ENCODE results near the gene CUX1.

DNA sequence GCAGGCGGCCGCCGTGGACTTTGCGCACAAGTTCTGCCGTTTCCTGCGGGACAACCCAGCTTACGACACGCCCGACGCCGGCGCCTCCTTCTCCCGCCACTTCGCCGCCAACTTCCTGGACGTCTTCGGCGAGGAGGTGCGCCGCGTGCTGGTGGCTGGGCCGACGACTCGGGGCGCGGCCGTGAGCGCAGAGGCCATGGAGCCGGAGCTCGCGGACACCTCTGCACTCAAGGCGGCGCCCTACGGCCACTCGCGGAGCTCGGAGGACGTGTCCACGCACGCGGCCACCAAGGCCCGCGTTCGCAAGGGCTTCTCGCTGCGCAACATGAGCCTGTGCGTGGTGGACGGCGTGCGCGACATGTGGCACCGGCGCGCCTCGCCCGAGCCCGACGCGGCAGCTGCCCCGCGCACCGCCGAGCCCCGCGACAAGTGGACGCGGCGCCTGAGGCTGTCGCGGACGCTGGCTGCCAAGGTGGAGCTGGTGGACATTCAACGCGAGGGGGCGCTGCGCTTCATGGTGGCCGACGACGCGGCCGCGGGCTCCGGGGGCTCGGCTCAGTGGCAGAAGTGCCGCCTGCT is 483.3 kb downstream of the CUX1 start:
- TF ChIP-seq, protein P1, sequence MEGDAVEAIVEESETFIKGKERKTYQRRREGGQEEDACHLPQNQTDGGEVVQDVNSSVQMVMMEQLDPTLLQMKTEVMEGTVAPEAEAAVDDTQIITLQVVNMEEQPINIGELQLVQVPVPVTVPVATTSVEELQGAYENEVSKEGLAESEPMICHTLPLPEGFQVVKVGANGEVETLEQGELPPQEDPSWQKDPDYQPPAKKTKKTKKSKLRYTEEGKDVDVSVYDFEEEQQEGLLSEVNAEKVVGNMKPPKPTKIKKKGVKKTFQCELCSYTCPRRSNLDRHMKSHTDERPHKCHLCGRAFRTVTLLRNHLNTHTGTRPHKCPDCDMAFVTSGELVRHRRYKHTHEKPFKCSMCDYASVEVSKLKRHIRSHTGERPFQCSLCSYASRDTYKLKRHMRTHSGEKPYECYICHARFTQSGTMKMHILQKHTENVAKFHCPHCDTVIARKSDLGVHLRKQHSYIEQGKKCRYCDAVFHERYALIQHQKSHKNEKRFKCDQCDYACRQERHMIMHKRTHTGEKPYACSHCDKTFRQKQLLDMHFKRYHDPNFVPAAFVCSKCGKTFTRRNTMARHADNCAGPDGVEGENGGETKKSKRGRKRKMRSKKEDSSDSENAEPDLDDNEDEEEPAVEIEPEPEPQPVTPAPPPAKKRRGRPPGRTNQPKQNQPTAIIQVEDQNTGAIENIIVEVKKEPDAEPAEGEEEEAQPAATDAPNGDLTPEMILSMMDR (tag by site-specific recombination; IDR thresholded peaks at IDR 0.05): no peak
- no peak for TF ChIP-seq KLF16 (tag by site-specific recombination; IDR thresholded peaks at IDR 0.05)
- TF ChIP-seq ZFP69B (tag by site-specific recombination; IDR thresholded peaks at IDR 0.05): no peak
